ENCODE results near the gene KCTD3.

DNA sequence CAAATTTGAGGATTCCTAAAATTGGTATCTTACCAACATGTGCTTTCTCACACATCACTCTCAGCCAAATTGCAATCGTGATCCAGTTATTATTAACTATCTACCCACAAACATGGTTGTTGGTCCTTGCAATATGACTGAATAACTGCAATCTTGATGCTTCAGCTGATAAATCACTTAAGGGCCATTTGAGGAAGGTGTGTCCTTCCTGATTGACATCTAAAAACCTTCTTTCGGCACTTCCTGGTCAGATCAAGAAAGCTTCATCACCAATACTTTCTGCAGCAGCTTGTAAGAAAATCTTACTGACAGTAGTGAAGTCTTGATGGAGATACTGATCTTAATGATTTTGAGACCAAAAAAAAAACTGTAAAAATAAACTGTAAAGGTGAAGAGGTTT lies 48.5 kb upstream of the KCTD3 start:
- TF ChIP-seq POLR2A (IDR thresholded peaks at IDR 0.05; ENCODE audit: low read length) (no peak), GATA1 (IDR thresholded peaks at IDR 0.05; ENCODE audit: low read depth, low read length) (no peak)
